Embryonic facial prominence (tissue), 1 donor: ENCODE results near the gene ELAC2.

ENCODE experiments used
- DNase-seq: peaks from one replicate; pipeline ENCODE4 v3.0.0-alpha.2; 2016; ENCODE audit errors: extremely low spot score

The ELAC2 gene

DNA sequence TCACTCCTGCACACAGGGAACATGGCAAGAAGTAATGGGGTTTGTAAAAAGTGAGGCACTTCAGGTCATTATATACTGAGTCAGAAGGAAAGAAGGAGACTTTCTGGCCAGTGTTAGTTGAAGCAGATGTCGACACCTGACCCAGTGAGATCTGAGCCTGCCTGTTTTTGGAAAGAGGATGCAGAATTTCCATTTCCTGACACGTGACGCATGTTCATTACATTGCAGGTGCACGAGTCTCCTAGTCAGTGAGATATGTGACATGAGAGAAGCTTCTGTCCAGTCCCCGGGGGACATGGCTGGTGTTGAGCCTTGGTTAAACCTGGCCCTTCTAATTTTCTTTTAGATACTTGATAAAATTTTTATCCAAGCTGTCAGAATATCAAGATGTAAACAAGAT is 62.3 kb downstream of the ELAC2 start:
- DNase-seq: no peak

- DNase-seq: no peak
Measured at GRCh38 chr17:12953156-12953555, 64.7 kb downstream of the ELAC2 start.

DNA sequence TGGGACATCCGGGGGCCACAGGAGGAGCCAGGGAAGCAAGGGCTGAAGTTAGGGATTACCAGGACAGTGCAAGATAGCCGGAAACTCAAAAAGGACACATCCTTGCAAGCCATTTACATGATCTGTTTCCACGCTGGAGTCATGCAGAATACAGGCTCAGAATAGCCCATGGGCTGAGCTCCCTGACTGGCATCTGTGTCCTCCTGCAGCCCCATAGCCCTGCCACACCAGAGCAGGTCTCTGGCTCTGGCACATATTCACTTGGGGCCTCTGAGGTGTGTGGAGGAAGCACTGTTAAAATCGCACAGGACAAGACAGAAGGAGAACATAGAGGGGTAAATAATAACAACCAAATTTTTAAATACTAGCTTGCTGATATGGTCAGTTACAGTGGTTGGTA is 65.8 kb downstream of the ELAC2 start:
- no peak for DNase-seq

DNA sequence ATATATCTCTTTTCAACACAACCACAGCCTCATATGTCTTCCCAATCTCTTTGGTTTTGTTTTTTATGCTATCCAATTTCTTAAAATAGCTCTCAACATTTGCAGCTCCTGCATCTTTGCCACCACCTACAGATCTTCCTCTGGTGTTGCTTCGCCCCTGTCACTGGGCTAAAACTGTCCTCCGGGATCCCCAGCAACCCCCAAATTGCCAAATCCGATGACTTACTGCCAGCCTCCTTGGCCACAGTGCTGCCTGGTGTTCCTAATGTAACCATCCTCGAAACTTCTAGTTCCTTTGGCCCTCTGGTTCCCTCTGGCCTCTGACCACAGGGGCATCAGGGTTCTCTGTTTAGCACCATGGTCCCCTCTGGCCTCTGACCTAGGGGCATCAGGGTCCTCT is 70.8 kb downstream of the ELAC2 start:
- no peak for DNase-seq
